HG03045 (cell line): ENCODE data around the gene VWA7.
"Not testable (repeated sequence)": the region's sequence is repeated elsewhere in the genome, so short reads cannot be mapped to it uniquely, and the experiment has no call there.

Experiments used
- ATAC-seq: cut with Tn5 transposase; IDR thresholded peaks from one replicate; pipeline ENCODE4 v1.9.1; 2021; ENCODE audit warnings: mild to moderate bottlenecking, moderate library complexity; ENCODE audit not compliant: unreplicated experiment

Gene VWA7

DNA sequence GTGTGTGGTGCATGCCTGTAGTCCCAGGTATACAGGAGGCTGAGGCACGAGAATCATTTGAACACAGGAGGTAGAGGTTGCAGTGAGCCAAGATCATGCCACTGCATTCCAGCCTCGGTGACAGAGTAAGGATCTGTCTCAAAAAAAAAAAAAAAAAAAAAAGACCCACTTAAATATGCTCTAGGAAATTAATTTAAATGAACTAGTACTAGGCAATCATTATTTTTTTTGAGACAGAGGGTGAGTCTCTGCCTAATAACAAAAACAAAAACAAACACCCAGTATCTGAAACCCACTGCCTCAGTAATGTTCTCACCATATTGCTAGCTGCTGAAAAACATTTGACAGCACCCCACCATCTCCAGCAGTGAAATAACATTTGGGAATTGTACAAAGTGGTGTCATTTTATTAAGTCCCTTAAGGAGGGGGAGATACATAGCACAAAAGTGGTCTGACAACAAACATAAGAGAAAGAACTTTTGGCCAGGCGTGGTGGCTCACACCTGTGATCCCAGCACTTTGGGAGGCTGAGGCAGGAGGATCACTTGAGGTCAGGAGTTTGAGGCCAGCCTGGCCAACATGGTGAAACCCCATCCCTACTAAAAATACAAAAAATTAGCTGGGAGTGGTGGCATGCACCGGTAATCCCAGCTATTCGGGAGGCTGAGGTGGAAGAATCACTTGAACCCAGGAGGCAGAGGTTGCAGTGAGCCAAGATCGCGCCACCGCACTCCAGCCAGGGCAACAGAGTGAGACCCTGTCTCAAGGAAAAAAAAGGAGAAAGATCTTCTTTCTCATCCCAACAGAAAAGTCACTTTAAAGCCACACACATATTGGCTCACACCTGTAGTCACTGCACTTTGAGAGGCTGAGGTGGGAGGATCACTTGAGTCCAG lies 24.2 kb upstream of the VWA7 start:
- not testable (repeated sequence) for ATAC-seq

DNA sequence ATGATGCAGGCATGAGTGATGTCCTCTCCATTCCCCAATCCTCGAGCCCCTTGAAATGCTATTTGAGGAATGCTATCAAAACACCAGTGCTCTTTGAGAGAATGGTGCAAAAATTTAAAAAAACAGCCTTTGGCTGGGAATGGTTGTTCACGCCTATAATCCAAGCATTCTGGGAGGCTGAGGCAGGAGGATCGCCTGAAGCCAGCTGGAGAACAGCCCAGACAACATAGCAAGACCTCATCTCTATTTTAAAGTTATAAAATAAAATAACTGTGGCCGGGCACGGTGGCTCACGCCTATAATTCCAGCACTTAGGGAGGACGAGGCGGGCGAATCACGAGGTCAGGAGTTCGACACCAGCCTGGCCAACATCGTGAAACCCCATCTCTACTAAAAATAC lies 22.7 kb upstream of the VWA7 start:
- no peak for ATAC-seq

DNA sequence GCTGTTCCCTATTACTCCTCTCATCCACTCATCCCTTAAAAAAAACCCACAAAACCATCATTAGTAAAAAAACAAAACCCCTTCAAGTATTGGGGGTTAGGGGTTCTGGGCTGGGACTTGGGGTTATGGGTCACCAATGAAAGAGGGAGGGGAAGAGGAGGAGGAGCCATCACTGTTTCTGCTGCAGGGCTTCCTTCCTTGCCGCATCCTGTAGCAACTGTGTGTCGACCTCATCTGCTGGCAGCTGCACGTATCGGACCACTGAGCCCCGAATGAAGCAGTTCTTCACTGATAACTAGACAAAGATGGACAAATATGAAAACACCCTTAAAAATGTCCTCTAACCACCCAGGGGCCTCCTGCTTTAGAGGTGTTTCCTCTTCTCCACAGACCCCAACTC lies 20.5 kb upstream of the VWA7 start:
- no peak for ATAC-seq

DNA sequence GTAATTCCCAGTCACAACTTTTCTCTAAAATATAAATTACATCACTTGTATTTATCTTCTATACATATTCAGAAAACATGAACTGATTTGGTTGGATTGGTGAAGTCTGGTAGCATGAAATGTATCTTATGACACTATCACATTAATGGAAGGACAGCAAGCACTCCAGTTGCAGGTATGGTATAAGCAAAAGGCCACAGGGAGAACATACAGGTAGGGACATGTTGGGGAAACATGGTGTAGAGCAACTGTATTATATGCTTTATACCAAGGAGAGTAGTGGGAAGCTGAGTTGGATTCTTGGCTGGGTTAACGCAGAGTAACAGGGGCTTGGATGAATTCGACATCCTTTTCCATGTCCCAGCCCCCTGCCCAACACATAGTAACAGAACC lies 19.9 kb upstream of the VWA7 start:
- no peak for ATAC-seq

DNA sequence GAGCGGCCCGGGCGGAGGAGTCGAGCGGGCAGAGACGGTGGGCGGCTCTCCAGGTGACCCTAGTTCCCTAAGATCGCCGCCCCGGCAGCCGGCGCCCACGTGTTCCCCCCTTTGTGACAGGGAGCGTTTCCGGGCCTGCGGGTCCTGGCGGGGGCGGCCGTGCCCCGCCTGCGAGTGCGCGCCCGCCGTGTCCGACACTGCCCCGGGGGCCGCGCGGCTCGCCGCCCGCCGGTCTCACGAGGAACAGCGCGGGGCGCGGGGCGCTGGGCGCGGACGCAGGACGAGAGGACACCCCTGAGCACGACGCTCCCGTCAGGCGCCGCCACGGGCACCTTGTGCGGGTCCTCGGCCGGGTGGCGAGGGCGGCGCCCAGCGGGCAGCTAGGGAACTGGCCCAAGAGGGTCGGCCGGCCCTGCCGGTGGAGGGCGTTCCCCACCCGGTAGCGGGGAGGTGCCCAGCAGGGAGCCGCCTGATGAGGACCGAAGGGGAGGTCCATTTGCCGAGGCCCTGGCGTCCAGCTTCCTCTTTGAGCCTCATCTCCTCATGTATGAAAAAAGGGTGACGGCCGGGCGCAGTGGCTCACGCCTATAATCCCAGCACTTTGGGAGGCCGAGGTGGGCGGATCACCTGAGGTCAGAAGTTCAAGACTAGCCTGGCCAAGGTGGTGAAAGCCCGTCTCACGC lies 18.6 kb upstream of the VWA7 start, which contains the start of gene VARS1:
Gene VARS1 (minus strand): TSS at position 137 of the 683 bp plus-strand sequence. CDS start 535 bp downstream, outside the sequence.
- ATAC-seq: peak; percentile 70

DNA sequence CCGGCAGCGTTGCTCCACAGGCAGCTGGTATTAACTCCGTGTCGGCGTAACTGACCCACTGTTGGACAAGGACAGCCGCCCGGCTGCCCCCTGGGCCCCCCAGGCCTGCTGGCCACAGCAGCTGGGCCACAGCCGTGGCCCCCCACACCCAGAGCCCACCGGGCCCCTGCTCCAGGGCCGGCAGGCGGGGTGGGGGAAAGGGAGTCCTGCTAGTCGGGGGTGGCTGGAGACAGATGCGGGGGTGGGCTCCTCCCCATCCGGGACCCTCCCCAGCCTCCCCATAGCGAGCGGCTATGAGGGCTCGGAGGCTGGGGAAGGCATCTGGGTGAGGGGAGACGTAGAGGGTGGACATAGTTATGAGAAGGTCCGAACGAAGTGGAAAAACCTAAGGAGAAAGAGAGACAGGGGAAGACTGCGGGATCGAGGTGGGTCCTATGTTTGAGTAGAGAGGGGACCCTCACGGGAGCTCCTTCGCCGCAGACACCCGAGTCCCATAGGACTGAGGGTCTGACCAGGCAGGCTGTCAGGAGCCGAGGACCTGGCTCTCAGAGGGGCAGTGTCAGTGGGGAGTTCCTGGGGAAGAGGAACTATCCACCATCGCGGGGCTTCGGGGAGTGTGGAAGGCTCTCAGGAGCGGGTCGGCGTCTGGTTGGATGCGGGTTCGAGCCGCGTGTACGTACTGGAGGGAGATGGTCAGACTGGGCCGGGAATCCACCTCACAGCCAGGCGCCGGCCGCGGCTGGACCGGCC lies 17.9 kb upstream of the VWA7 start:
- ATAC-seq: peak; percentile 16

DNA sequence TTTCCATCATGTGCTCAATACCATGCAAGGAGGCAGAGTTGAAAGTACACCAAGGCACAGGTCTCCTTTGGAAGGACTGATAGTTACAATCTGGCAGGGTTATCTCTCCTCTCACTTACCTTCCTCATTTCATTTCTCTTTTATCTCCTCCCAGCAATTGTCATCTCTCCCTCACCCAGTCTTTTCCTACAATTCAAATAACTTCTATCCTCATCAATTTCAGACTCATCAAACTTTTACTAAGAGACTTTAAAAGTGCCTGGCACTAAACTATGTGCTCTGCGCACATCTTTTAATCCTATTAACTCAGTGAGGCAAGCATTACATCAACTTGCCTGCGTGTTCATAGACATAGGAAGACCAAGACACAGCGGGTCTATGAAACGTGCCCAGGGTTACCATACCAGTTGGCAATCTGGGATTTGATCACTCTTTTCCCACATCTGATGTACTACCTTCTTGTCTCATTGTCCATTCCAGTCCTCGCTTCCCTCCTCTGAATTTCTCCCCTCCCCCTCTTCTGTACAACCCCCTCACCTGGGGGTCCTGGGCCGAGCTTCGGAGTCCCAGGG lies 17.3 kb upstream of the VWA7 start:
- no peak for ATAC-seq

DNA sequence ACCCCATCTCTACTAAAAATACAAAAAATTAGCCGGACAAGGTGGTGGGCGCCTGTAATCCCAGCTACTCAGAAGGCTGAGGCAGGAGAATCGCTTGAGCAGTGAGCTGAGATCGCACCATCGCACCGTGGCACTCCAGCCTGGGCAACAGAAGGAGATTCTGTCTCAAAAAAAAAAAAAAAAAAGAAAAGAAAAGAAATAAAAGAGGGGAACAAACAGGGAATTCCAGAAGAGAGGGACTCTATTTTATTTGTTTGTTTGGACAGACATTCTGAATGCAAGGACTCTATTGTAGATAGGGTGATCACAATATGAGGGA lies 16.8 kb upstream of the VWA7 start:
- not testable (repeated sequence) for ATAC-seq

DNA sequence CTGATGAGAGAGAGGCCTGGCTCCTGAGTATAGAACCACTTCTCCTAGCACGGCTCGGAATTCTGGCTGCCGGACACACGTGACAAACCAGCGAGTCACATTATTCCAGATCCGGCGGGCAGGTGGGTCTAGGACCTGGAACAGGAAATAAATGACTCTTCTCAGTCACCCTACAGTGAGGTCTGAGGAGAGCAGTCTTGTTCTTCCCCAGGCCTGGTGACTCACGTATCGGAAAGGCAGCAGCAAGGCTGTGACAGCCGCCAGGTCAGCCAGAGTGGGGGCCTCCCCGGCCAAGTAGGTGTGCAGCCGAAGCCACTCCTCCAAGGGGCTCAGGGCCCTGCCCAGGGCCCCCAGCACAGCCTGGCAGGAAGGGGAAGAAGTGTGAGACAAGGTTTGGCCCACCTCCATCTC lies 15.6 kb upstream of the VWA7 start:
- no peak for ATAC-seq

DNA sequence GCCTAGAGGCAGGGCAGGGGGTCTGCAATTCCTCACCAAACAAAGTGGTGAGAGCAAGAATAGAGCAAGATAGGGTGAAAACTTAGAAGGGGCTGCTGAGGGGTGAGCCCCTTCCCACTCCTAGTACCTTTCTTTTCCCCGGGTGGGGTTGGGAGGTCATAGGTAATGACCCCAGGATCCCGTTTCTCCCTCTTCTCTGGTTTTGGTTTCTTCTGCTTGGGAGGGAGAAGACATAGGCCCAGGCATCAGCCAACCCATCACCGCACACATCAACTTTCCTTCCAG lies 14.9 kb upstream of the VWA7 start:
- ATAC-seq: no peak

DNA sequence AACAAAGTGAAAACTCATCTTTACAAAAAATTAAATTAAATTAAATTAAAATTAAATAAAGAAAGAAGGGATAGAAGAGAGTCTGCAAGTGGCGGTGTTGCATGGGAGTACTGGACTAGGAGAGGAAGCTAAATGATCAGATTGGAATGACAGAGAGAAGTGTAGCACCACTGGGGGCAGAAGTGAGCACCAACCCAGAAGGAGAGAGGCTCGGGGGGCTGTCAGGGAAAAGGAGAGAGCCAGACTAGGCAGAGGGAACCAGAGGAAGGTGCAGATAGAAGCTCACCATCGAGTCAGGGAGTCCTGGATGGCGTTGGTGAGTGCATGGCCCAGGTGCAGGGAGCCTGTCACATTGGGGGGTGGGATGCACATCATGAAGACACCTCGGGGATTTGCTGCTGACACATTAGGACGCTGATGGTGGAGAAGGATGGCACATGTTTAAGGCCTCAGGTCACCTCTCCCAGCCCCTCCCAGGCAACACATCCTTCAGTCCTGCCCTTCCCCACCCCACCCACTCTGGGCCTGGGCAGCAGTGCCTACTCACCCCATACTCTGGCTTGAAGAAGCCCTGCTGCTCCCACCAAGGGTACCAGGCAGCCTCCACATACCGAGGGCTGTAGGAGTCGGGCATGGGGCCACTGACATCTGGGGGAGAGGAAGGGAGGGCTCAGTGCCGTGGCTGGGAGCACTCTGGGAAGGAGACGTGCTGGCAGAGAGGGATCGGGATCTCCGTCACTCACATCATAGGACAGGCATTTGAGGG lies 14.4 kb upstream of the VWA7 start:
- ATAC-seq: no peak

DNA sequence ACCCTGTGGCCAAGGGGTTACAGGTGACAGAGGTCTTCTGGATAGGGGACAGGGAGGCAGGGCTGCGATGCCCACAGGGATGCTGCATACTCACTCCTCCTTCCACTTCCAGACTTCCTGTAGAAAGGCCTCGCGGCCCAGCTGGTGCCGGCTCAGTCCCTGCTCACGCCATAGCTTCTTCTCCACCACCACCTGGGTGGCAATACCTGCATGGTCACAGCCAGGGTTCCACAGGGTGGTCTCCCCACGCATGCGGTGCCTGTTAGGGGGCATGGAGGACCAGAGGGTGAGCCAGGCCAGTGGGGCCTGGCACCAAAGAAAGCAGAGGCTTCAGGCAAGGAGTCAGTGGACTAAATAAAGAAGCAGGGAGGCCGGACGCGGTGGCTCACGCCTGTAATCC lies 8.3 kb upstream of the VWA7 start:
- ATAC-seq: no peak

DNA sequence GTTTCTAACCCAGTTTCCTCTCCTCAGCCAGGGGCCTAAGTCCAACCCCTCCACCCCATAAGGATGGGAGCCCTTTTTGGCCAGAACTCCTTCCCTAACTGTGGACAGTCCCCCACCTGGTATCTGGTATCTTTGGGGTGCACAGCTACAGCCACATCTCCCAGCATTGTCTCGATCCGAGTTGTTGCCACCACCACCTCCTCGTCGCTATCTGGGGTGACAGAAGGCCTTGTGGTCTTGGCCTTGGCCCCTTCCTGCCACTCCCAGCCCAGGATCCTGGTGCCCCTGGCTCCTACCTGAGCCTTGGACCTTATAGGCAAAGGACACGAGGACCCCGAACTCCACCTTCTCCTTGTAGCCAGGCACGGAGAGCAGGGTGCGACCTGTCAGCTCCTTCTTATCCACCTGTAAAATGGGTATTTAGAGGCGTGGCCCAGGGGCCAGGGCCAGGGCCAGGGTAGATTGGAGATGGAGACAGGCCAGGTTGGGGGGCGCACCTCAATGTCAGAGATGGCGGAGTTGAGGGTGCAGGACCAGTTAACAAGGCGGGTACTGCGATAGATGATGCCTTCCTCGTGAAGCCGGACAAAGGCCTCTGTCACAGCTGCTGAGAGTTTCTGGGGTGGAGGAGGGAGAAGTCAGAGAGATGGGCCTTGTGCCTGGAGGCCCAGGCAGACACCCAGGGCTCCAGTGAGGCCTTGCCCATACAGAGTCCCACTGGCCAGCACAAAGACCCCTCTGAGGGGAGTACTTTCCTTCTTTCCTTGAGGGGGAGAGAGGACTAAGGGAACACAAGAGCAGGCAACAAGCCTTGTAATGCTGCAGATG lies 7.2 kb upstream of the VWA7 start:
- ATAC-seq: no peak

DNA sequence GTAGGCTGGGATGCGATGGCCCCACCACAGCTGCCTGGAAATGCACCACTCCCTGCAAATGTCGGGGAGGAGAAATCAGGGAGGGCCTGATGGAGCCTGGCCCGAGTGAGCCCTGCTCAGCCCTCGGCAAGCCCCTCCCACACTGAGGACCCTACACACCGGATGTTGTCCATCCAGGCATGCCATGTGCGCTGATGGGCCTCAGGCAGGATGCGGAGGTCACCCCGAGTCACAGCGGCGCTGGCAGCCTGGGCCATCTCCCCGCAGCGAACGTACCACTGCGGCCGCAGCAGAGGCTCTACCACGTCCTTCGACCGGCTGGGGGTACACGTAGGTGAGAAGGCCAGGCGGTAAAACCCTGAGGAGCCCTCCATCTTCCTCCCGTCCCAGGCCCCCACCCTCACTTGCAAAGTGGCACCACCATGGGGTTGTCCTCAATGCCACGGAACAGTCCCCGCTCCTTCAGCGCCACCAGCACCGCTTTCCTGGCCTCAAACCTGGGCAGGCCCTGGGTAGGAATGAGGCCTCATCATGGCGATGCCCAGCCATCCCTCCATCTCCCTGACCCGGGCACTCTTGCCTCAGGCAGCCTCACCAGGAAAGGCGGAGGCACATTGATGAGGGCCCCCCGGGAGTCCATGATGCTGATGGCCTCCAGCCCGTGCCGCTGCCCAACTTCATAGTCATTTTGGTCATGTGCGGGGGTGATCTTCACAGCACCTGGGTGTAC lies 5.2 kb upstream of the VWA7 start:
- ATAC-seq: no peak

DNA sequence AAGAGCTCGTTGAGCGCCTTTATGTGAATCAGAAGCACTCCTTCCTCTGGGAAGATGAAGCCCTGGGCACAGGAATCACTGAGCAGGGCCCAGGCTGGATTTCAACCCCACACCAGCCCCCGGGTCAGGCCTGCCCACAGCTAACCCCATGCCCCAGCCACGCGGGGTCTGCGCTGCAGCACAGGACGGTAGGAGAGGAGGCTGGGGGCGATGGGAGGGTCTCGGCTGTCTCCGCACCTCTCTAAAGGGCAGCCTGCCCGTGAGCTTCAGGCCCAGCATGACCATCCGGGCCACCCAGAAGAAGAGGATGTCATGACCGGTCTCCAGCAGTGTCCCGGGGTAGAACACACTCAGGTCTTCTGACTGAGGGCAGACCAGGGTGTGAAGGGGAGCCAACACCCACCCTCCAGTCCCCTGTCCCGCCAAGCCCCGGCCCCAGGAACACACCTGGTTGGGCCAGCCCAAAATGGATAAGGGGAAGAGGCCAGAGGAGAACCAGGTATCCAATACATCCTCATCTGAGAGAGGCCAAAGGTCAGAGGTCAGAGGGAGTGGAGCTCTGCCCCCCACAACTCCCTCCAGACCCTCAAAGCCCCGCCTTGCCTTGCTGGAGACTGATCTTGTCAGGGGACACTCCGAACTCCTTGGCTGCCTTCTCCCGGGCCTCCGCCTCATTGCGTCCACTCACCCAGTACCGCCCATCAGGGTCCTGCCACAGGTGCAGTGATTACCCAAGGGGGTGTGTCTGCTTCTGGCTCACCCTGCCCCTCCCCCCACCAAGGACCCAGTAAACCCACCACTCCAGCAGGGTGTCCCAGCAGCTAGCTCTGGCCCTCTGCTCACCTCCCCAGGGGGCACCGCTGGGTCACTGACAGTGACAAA lies 4.4 kb upstream of the VWA7 start:
- no peak for ATAC-seq

DNA sequence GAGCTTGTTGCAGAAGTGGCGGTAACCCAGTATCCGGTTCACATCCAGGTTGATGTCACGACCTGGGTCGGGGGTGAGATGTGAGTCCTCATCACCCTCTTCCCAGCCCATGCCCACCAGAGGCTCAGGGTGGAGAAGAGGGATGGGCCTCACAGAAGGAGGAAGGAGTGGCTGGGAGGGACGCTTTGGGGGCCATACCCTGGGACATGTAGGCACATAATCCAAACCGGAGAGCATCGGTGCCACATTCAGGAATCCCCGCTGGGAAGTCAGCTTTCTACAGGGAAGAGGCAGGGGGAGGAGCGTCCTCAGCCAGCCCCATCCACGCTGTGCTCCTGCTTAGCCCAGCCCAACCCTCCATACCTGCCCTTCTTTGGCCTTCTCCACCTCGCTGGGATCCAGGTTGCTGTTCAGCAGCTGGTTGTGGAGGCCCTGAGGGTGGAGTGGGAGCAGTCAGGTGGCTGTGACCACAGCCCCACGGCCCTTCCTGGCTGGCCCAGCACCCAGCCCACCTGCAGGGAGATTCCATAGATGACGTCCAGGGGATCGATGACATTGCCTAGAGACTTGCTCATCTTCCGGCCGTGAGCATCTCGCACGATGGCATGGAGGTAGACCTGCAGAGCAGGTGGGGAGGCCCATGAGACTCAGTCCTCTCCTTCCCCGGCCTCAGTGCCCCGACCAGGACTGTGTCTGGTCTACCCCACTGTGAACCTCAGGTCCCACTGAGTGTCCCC lies 3.5 kb upstream of the VWA7 start:
- ATAC-seq: no peak

DNA sequence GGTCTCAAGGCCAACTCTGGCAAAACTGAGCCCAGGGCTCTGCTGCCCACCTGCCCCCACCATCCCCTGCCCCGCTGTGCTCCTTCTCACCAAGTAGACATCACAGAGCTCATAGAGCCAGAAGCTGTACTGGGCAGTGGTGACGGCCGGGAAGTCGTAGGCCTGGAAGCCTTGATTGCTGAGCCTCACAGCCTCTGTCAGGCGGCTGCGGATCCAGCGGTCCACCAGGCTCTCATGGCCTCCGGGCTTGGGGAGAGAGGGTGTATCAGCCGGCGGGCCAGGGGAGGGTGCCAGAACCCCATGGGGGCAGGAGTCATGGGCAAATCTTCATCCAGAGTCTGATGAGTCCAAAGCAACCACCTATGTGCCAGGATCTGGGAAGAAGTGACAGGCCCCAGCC lies 2.8 kb upstream of the VWA7 start:
- no peak for ATAC-seq
